H1 (cell line): ENCODE results near the gene GMPR. TPM values are rescaled to one million over a fixed set of nuclear protein-coding genes. Genes with fewer than 3 reads are reported as not detected.
A peak's percentile ranks its signal among the peaks of the same experiment; 100 is the strongest.

ENCODE experiments used
- FOSL1 ChIP-seq: IDR thresholded peaks from 2 replicates; pipeline ENCODE4 v1.6.1; 2011; ENCODE audit warnings: mild to moderate bottlenecking, low read depth, low read length, moderate library complexity; ENCODE audit not compliant: insufficient read depth
- SIX5 ChIP-seq: IDR thresholded peaks from 2 replicates; pipeline ENCODE4 v1.6.1; 2011; ENCODE audit warnings: mild to moderate bottlenecking, low read depth, low read length
- polyA plus RNA-seq, 7 experiments: library from polyadenylated mRNA; depleted of rRNA in 3 of 7; stranded (reverse) in 5 of 7; unstranded in 2 of 7; fragments of >200 nt in 5 of 7; fragments of 200-250 nt in 2 of 7; gene quantifications; 1 replicate in 5 of 7; 2 replicates in 1 of 7; 4 replicates in 1 of 7; pipeline versions ENCODE4 v1.2.1 to v1.2.3, GENCODE V29; 2011 to 2013; ENCODE audit warnings: missing spikeins in 2 of 7, mixed read lengths in 2 of 7
- total RNA-seq: library from RNA; stranded (reverse); fragmentation: NEBNext Ultra II Directional; extraction: Animal tissue kit (Norgen Biotek cat#: 25700); gene quantifications from 2 replicates; pipeline ENCODE4 v1.2.1, GENCODE V29; 2021
- TF ChIP-seq, protein P1 (sequence below), 3 experiments: IDR thresholded peaks; 1 replicate in 2 of 3; 2 replicates in 1 of 3; pipeline versions ENCODE4 v1.5.1 to v1.6.1; 2011; ENCODE audit warnings: low read length in 3 of 3, mild to moderate bottlenecking in 3 of 3, inconsistent platforms in 2 of 3, low read depth in 1 of 3, moderate library complexity in 1 of 3; ENCODE audit not compliant: insufficient read depth in 1 of 3; ENCODE audit errors: control extremely low read depth in 1 of 3

GMPR gene
- total and polyA plus RNA-seq, 2 of the 8 experiments (the other 6 are each of a cell fraction or from before 2014, with no cell fraction given): 0.99 to 1.2 TPM

DNA sequence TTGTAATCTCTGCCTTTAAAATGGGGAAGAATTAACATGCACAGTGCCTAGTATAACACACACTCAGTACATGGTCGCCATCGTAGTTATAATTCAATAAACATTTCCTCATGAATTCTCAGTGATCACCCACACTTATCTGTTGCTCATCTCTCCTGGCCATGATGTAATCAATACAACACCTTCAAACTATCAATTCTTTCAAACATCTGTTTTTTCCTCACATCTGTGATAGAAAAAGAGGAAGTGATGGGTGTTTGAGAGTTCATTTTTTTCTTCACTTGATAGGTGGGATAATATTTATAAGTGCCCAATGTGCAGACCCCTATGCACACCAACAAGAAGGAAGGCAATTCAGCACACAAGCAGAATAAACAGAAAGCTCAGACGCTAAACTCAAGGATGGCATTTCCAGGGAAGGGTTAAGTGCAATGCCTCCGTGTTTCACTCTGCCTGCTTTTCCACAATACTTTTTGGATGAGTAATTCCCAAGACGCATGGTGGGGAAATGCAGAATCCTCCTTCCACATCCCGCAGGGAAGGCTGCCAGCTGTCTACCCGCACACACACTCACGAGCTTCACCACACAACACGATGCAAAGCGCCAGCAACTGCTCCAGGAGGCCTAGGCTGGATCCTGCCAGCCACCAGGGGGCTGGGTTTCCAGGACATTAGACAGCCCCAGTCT, 100.3 kb downstream of the GMPR start (continued):
- TF ChIP-seq, protein P1, sequence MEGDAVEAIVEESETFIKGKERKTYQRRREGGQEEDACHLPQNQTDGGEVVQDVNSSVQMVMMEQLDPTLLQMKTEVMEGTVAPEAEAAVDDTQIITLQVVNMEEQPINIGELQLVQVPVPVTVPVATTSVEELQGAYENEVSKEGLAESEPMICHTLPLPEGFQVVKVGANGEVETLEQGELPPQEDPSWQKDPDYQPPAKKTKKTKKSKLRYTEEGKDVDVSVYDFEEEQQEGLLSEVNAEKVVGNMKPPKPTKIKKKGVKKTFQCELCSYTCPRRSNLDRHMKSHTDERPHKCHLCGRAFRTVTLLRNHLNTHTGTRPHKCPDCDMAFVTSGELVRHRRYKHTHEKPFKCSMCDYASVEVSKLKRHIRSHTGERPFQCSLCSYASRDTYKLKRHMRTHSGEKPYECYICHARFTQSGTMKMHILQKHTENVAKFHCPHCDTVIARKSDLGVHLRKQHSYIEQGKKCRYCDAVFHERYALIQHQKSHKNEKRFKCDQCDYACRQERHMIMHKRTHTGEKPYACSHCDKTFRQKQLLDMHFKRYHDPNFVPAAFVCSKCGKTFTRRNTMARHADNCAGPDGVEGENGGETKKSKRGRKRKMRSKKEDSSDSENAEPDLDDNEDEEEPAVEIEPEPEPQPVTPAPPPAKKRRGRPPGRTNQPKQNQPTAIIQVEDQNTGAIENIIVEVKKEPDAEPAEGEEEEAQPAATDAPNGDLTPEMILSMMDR (IDR thresholded peaks at IDR 0.05; ENCODE audit: control extremely low read depth in 1 of 3, insufficient read depth in 1 of 3, low read depth in 1 of 3, low read length in 3 of 3): peak; percentile 30 to 53 (median 52); a peak in 3 of 4 replicates
- TF ChIP-seq SIX5: no peak
- TF ChIP-seq FOSL1: no peak
